Stimulated activated CD4-positive, alpha-beta T cell treated with anti-CD3 and anti-CD28 coated beads, TNF-alpha, amount 100 ng/mL, for 4 hours (primary cell): ENCODE results near the gene ZNF205.

Experiments
- DNase-seq, 3 experiments: peaks; one replicate each; pipeline ENCODE4 v3.0.0-alpha.2; 2020; ENCODE audit warnings: low read depth in 3 of 3

The ZNF205 gene

DNA sequence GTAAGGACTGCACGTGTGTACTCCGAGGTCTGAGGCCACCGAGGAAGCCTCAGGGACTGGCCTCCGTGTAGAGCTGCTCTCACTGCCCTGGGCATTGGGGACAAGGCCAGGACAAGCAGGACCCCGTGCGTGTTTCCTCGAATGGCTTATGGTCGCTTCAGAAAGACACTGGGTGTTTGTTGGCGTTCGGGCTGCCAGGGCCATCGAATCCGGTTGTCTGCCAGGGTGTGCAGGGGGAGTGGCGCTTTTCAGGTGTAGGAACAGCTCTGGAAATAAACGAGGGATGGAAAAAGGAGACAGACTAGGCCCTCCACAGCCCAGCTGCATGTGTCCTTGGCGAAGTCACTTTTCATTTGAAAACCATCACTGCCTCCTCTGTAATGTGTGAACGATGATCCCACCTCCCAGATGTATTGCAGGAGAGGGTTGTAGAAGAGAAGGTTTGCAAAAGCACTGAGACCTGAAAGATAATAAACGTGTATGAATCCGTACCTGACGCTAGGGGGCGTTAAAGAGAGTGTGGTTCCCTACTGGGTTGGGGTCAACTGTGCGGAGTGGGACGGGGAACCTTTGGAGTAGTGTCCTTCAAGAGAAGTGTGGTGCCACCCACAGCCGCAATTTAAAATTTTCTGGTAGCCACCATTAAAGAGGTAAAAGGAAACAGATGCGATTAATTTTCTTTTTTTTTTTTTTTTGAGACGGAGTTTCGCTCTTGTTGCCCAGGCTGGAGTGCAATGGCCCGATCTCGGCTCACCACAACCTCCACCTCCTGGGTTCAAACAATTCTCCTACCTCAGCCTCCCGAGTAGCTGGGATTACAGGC is 11.2 kb upstream of the ZNF205 start:
- DNase-seq, result peak in 1 of 3 experiments; percentile 23

DNA sequence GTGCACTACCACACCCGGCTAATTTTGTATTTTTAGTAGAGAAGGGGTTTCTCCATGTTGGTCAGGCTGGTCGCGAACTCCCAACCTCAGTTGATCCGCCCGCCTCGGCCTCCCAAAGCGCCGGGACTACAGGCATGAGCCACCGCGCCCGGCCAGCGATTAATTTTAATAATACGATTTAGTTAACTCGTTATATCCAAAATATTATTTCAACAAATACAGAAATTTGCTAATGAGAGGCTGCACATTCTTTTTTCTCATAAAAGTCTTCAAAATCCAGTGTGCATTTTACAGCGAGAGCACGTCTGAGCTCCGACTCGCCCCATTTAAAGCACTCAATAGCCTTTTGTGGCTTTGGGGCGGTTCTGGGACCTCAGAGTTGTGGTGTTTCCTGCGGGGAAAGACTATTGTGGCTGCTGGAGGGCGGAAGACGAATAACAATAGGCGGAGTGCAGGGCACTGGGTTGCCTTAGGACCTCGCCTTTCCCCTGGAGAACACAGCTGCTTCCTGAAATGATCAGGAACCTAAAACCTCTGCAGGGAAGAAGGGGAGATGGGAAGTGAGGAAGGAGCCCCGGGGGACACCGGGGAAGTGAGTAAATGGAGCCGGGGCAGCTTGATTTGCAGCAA is 10.4 kb upstream of the ZNF205 start:
- no peak for DNase-seq

DNA sequence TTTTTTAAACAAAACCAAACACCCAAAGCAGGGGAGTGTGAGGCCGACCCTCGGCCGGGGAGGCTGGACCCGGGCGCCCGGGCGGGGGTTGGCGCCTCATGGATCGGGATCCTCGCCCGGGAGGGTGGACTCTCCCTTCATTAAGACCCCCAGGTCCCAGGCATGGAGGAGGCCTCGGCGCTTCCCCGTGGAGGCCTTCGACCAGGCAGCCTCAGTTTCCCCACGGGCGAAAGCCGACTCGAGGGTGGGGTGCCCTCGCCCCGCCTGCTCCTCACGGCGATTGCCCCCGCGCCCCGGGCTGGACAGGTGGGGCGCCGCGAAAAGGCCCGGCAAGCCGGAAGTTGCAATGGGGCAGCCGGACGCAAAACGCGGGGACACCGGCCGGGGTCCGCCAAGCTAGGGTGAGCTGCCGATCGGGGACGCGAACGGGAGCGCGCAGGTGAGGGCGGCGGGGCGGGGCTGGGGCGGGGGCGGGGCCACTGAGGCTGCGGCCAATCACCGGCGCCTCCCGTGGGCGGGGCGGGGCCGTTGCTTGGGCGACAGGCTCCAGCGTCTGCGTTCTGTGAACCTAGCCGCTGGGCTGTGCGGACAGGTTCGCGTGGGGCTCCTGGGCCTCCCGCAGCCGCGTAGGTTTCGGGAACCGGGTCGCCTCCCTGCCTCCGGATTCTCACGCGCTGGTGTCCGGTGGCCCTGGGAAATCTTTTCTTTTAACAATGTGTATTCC is 6.0 kb upstream of the ZNF205 start:
- peak; percentile 78 to 79 (median 79) for DNase-seq

DNA sequence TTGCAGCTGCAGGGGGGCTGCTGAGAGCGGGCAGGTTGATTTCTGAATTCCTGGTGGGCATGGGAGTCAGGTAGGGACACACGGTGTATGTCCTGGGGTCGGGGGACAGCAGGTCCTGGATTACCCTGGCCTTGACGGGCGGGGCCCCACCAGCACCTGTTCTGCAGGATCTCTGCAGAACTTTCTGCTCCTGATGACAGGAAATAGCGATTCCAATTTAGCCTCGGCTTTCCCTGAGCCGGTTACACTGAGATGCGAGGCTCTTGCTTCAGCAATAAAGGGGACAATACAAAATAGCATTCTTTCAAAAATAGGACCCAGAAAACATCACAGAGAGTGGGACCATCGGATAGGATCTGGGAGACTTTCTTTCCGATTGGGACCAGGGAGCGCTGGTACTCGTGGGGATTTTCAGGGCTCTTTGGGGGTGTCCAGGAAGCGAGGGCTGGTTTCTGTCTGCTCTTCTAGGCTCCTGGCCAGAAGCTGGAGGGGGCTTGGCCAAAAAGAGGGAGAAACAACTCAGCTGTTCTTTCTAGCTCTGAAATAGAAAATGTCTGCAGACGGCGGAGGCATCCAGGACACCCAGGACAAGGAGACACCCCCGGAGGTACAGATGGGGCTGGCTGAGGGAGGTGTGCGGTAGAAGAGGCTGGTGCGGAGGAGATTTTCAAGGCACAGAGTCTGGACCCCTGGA is 642 bp downstream of the ZNF205 start:
- DNase-seq, result no peak

GRCh38 chr16:3113765-3114479 is 1.5 kb downstream of the ZNF205 start:
- no peak for DNase-seq

- DNase-seq, result no peak
These were observed 2.6 kb downstream of the ZNF205 start for GRCh38 chr16:3115003-3115402.

- no peak for DNase-seq
These were observed 3.2 kb downstream of the ZNF205 start for GRCh38 chr16:3115561-3115960.

DNA sequence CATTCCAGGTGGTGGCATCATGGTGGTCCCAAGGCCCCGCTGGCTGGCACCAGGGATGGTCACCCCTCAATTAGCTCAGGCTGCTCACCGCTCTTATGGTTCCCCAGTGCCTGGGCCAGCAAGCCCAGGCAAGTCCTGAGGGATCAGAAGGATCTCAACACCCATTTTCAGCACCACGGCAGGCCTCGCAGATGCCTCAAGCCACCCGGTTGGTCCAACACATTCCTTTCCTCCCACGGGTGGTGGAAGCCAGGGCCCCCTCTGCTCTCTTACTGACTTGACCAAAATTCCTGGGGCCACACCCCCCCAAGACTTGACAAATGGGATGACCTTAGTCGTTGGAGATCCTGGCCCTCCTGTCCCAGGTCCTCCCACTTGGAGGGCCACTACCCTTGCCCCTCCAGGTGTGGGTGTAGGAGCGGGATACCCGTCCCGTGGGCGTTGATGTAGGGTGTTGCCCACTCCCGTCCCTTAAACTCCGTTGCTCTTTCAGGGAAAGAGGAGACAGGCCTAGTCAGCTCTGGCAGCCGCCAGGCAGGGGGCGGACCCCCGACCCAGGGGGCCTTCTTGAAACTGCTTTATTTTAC is 5.9 kb downstream of the ZNF205 start:
- DNase-seq, result no peak

GRCh38 chr16:3118846-3119245 is 6.5 kb downstream of the ZNF205 start:
- DNase-seq, result no peak

- no peak for DNase-seq
These were observed 6.9 kb downstream of the ZNF205 start for GRCh38 chr16:3119286-3119685.

GRCh38 chr16:3119701-3120408 is 7.5 kb downstream of the ZNF205 start:
- DNase-seq, result no peak

GRCh38 chr16:3120435-3120834 is 8.0 kb downstream of the ZNF205 start:
- DNase-seq, result no peak

GRCh38 chr16:3121851-3122467 is 9.6 kb downstream of the ZNF205 start:
- no peak for DNase-seq

GRCh38 chr16:3122926-3123570 is 10.7 kb downstream of the ZNF205 start:
- DNase-seq, result no peak

DNA sequence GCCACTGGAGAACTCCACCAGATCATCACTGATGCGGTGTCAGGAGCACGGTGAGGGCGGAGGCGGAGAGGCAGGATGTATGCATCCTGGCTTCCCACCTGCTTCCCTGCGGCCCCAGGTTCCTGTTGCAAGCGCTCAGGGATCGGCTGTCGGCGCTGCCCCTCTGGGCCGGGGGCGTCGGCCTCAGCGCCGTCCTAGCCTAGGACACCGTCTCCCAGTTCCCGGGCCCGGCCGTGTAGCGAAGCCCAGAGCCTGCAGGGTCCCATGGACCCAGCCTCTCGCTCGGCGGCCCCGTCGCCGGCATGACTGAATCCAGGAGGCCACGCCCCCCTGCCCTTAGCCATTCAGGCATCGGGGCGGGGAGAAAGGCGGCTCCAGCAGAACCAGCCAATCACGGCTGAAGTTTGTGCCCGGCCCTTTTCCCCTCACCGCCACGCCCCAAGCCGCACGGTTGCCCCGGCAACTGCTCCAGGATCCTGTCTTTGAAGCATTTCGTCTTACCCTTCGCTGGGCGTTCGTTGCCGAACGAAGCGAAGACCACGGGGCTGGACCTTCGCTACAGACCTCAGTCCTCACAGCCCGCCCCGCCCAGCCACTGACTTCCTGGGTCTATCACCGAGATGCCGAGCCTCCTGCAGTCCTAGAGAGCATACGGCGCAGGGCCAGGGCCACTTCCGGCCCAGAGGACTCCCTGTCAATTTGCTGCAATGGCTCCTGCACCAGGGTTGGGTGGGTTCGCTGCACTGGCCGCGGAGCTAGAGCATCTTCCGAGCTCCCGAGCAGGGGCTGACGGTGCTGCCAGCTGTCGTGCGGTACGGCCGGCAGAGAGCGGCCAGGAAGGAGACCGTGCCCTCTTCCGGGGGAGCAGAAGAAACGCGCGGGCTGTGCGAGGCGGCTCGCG is 11.8 kb downstream of the ZNF205 start:
- DNase-seq, result peak; percentile 93 to 97 (median 93)

DNA sequence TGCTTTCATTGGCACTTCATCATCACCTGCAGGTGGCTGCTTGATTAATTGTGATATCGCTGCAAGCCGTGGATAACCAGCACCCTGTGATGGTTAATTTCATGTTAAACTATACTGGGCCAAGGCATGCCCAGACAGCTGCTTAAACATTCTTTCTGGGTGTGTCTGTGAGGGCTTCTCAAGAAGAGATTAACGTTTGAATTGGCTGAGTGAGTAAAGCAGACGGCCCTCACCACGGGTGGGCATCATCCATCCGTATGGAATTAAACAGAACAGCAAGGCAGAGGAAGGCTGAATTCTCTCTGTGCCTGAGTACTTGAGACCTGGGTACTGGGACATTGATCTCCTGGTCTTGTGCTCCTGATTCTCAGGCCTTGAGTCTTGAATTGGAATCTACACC is 15.4 kb downstream of the ZNF205 start:
- DNase-seq, result no peak

DNA sequence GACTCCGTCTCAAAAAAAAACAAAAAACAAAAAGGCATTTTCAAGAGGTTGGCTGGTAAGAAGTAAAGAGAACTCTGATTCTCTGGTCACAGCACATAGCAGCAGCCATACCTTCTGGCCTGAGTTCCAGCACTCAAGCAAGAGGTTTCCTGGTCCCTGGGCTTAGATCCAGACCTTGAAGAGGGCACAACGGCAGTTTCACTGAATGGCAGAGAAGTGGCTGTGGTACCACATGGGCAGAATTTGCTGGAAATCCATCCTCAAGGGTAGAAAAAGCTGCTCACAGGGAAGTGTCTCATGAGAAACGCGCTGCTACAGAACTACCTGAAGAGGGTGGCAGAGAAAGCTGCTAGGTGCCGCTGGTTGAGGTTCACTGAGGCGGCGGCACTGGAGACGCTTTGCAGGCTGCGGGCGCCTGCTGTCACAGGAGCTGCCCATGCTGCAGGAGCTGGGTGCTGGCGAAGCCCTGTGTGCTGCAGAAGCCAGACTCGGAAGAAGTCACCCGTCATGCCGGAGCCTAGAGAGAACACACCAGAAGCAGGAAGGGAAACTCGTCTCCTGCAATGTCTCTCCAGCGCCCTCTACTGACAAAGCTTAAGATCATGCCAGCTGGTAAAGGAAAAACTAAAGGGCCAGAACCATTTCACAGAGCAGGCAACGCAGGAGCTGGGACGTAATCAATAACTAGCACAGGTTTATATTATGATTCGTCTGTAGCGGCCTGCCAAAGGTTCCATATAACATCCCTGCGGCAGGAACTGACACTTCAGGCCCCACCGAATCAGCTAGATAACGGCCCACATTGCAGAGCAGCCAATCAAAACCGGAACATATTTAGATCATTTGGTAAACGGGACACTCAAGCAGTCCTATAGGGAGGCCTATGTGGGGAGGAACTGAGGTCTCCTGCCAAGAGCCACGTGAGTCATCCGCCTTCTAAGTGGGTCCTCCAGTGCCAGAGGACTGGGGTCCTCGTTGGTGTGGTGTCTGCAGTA is 17.0 kb downstream of the ZNF205 start:
- DNase-seq, result peak; percentile 39 to 70 (median 44)
